OCI-M2 (cell line): ENCODE data around the gene LAMTOR2.
"Not testable (repeated sequence)": the region's sequence is repeated elsewhere in the genome, so short reads cannot be mapped to it uniquely, and the experiment has no call there.

Source experiments
- DNase-seq: peaks from one replicate; lab custom pipeline; 2025; ENCODE audit not compliant: unreplicated experiment; lab: John Stamatoyannopoulos, UW

LAMTOR2 gene

GRCh38 chr1:156054500-156055280 lies at the start of gene LAMTOR2:
TSS of gene LAMTOR2 (plus strand) at chr1:156054782. CDS start at chr1:156054890, 108 bp downstream.
- DNase-seq: peak; percentile 87

GRCh38 chr1:156004843-156005584 lies 49.6 kb upstream of the LAMTOR2 start:
- DNase-seq: no peak

- no peak for DNase-seq
These were observed 47.8 kb upstream of the LAMTOR2 start for GRCh38 chr1:156006666-156007376.

GRCh38 chr1:156009404-156009803 lies 45.2 kb upstream of the LAMTOR2 start:
- no peak for DNase-seq

GRCh38 chr1:156012051-156012817 lies 42.3 kb upstream of the LAMTOR2 start:
- DNase-seq: no peak

- DNase-seq: no peak
These were observed 39.8 kb upstream of the LAMTOR2 start for GRCh38 chr1:156014829-156015228.

- no peak for DNase-seq
These were observed 34.7 kb upstream of the LAMTOR2 start for GRCh38 chr1:156019946-156020292.

GRCh38 chr1:156020293-156021092 lies 34.1 kb upstream of the LAMTOR2 start, which contains the start of gene SSR2:
TSS of gene SSR2 (minus strand) at chr1:156020951. CDS start at chr1:156020167, 784 bp downstream.
- DNase-seq: peak; percentile 38

- DNase-seq: no peak
These were observed 33.5 kb upstream of the LAMTOR2 start for GRCh38 chr1:156021093-156021428.

- DNase-seq: no peak
These were observed 32.6 kb upstream of the LAMTOR2 start for GRCh38 chr1:156021954-156022353.

GRCh38 chr1:156024801-156025200 lies 29.8 kb upstream of the LAMTOR2 start:
- no peak for DNase-seq

GRCh38 chr1:156025876-156026275 lies 28.7 kb upstream of the LAMTOR2 start:
- DNase-seq: no peak

GRCh38 chr1:156026588-156026987 lies 28.0 kb upstream of the LAMTOR2 start:
- DNase-seq: no peak

GRCh38 chr1:156033011-156033410 lies 21.6 kb upstream of the LAMTOR2 start:
- no peak for DNase-seq

GRCh38 chr1:156034991-156035390 lies 19.6 kb upstream of the LAMTOR2 start:
- DNase-seq: not testable (repeated sequence)

GRCh38 chr1:156042828-156043227 lies 11.8 kb upstream of the LAMTOR2 start:
- DNase-seq: no peak

- no peak for DNase-seq
These were observed 9.5 kb upstream of the LAMTOR2 start for GRCh38 chr1:156045076-156045475.

GRCh38 chr1:156048663-156049258 lies 5.8 kb upstream of the LAMTOR2 start:
- DNase-seq: no peak

GRCh38 chr1:156050376-156050775 lies 4.2 kb upstream of the LAMTOR2 start:
- no peak for DNase-seq
